ENCODE measurements around the gene PTGES. TPM values are rescaled to one million over a fixed set of nuclear protein-coding genes. Genes with fewer than 3 reads are reported as not detected.

Gene PTGES
- total RNA-seq, 1 experiment from 2014 or later: 2.5 TPM

DNA sequence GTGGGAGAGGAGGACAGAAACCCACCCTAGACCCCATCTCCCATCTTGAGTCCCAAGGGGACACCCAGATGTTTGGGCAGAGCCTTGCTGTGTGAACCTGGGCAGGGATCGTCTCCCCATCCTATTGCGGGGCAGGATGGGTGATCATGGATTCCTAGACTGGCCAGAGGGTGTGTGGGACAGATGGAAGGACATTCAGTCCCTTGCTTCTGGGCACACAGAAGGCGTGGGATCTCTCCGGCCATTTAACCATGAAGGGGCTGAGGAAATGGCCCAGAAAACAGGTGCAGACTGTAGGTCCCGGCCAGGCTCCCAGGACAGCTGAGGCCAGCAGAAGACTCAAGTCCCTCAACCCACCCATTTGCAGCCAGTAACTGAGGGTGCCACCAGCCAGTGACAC is 29.9 kb downstream of the PTGES start:
- ATAC-seq: no peak
- Mint-ChIP-seq H3K4me3 (no peak overlapping the region), H3K9me3 (no peaks in the 10 kb centered on the region), H3K36me3 (no peaks in the 10 kb centered on the region), H3K27ac (no peak overlapping the region), H3K27me3 (ENCODE audit: low read depth) (peaks cover 3% of the 10 kb centered on the region; the same call in 1 of the 2 replicates), H3K4me1 (peaks cover 4% of the 10 kb centered on the region)
- CTCF ChIA-PET: interaction anchor here (0.6 to 3.9 kb wide), 3 partner anchors 14 to 384 kb away, joined by 3 to 43 read pairs (median 4); no protein-coding TSS in a partner anchor
- TF ChIP-seq PRRX2 (CRISPR knock-in tag; IDR thresholded peaks at IDR 0.05) (no peak), ZNF423 (CRISPR knock-in tag; IDR thresholded peaks at IDR 0.05) (no peak)
- TF ChIP-seq, protein P1, sequence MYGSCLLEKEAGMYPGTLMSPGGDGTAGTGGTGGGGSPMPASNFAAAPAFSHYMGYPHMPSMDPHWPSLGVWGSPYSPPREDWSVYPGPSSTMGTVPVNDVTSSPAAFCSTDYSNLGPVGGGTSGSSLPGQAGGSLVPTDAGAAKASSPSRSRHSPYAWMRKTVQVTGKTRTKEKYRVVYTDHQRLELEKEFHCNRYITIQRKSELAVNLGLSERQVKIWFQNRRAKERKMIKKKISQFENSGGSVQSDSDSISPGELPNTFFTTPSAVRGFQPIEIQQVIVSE (CRISPR knock-in tag; IDR thresholded peaks at IDR 0.05; ENCODE audit: borderline replicate concordance): no peak
- TF ChIP-seq, protein P2, sequence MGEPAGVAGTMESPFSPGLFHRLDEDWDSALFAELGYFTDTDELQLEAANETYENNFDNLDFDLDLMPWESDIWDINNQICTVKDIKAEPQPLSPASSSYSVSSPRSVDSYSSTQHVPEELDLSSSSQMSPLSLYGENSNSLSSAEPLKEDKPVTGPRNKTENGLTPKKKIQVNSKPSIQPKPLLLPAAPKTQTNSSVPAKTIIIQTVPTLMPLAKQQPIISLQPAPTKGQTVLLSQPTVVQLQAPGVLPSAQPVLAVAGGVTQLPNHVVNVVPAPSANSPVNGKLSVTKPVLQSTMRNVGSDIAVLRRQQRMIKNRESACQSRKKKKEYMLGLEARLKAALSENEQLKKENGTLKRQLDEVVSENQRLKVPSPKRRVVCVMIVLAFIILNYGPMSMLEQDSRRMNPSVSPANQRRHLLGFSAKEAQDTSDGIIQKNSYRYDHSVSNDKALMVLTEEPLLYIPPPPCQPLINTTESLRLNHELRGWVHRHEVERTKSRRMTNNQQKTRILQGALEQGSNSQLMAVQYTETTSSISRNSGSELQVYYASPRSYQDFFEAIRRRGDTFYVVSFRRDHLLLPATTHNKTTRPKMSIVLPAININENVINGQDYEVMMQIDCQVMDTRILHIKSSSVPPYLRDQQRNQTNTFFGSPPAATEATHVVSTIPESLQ (CRISPR knock-in tag; IDR thresholded peaks at IDR 0.05): no peak
- POLR2A ChIA-PET: no interaction called here
- no peak for DNase-seq (ENCODE audit: low spot score)

DNA sequence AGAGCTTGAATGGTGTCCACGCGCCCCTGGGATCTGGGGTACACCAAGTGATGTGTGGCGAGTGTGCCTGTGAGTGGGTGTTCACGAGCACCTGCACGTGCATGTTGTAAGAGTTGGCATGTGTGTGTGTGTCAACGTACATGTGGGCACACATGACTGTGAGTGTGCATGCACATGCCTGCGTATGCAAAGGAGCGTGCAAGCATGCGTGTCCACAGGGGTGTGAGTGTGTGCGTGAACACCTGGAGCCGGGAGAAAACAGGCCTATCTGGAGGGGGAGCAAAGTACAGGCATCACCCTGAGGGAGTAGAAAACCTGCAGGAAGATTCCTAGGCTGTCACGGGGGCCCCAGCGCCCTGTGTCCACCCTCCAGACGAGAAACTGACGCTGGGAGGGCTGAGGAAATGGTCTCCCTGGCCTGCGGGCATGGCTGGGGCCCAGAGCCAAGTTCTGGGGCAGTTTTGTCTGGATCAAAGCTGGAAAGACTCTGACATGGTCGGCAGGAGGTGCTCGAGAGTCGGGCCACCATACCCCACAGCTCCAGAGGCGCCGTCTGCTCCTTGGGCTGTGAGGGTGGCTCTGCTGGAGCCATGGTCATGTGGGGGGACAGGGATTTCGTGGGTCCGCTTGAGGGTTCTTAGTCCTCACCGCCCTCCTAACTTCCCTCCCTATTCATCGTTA is 31.8 kb downstream of the PTGES start:
- TF ChIP-seq, protein P3, sequence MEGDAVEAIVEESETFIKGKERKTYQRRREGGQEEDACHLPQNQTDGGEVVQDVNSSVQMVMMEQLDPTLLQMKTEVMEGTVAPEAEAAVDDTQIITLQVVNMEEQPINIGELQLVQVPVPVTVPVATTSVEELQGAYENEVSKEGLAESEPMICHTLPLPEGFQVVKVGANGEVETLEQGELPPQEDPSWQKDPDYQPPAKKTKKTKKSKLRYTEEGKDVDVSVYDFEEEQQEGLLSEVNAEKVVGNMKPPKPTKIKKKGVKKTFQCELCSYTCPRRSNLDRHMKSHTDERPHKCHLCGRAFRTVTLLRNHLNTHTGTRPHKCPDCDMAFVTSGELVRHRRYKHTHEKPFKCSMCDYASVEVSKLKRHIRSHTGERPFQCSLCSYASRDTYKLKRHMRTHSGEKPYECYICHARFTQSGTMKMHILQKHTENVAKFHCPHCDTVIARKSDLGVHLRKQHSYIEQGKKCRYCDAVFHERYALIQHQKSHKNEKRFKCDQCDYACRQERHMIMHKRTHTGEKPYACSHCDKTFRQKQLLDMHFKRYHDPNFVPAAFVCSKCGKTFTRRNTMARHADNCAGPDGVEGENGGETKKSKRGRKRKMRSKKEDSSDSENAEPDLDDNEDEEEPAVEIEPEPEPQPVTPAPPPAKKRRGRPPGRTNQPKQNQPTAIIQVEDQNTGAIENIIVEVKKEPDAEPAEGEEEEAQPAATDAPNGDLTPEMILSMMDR (IDR thresholded peaks at IDR 0.05): peak; percentile 33; the same call in 1 of the 2 replicates
- TF ChIP-seq, protein P4, sequence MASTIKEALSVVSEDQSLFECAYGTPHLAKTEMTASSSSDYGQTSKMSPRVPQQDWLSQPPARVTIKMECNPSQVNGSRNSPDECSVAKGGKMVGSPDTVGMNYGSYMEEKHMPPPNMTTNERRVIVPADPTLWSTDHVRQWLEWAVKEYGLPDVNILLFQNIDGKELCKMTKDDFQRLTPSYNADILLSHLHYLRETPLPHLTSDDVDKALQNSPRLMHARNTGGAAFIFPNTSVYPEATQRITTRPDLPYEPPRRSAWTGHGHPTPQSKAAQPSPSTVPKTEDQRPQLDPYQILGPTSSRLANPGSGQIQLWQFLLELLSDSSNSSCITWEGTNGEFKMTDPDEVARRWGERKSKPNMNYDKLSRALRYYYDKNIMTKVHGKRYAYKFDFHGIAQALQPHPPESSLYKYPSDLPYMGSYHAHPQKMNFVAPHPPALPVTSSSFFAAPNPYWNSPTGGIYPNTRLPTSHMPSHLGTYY (CRISPR knock-in tag; IDR thresholded peaks at IDR 0.05): no peak
- Mint-ChIP-seq H3K9me3 (no peaks in the 10 kb centered on the region), H3K4me1 (no peaks in the 10 kb centered on the region), H3K36me3 (no peaks in the 10 kb centered on the region), H3K27me3 (ENCODE audit: low read depth) (peaks cover 3% of the 10 kb centered on the region; the same call in 1 of the 2 replicates), H3K27ac (no peak overlapping the region), H3K4me3 (no peak overlapping the region)
- ChIA-PET POLR2A (no interaction called here), CTCF (interaction anchor here (0.5 to 3.9 kb wide), 33 partner anchors 8 to 624 kb away, joined by 3 to 43 read pairs (median 5); partner anchors contain the start of genes NTMT1, PTGES and TOR1B)
- DNase-seq (ENCODE audit: low spot score) (no peak), ATAC-seq (0 out of 2 replicates have a peak, but pooled peaks have one; percentile 8)

DNA sequence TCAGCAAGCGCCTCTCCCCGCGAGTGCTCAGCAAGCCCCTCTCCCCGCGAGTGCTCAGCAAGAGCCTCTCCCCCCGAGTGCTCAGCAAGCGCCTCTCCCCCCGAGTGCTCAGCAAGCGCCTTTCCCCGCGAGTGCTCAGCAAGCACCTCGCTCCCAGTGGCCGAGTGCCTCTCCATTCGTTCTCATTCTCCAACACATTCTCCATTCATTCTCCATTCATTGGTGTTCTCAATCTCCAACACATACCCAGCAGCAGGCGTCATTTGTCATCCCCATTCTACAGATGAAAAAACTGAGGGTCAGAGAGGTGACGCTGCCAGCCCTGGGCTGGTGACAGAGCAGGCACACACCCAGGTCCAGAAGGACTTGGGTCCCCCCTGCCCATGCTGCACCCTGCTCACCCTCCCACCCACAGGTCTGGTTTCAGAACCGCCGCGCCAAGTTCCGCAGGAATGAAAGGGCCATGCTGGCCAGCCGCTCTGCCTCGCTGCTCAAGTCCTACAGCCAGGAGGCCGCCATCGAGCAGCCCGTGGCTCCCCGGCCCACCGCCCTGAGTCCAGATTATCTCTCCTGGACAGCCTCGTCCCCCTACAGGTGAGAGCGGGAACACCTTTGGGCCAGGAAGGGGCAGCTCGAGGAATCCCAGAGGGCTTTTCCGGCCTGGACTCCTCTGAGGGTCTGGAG is 32.5 kb downstream of the PTGES start:
- no peaks in the 10 kb centered on the region for H3K9me3 Mint-ChIP-seq
- TF ChIP-seq GTF2I (CRISPR knock-in tag; conservative IDR thresholded peaks at IDR 0.05) (peak; percentile 81; the same call in 1 of the 2 replicates), FOXK1 (CRISPR knock-in tag; IDR thresholded peaks at IDR 0.05) (0 out of 2 replicates have a peak, but pooled peaks have one; percentile 16), ZNF396 (CRISPR knock-in tag; IDR thresholded peaks at IDR 0.05; ENCODE audit: borderline replicate concordance) (peak; percentile 2; the same call in 1 of the 2 replicates), IRF2 (CRISPR knock-in tag; IDR thresholded peaks at IDR 0.05; ENCODE audit: borderline replicate concordance, low read depth) (no peak)
- TF ChIP-seq, protein P5, sequence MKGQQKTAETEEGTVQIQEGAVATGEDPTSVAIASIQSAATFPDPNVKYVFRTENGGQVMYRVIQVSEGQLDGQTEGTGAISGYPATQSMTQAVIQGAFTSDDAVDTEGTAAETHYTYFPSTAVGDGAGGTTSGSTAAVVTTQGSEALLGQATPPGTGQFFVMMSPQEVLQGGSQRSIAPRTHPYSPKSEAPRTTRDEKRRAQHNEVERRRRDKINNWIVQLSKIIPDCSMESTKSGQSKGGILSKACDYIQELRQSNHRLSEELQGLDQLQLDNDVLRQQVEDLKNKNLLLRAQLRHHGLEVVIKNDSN (CRISPR knock-in tag; IDR thresholded peaks at IDR 0.05): 0 out of 2 replicates have a peak, but pooled peaks have one; percentile 15
- TF ChIP-seq, protein P6, sequence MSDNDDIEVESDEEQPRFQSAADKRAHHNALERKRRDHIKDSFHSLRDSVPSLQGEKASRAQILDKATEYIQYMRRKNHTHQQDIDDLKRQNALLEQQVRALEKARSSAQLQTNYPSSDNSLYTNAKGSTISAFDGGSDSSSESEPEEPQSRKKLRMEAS (CRISPR knock-in tag; IDR thresholded peaks at IDR 0.05): peak; percentile 30; the same call in 1 of the 2 replicates
- TF ChIP-seq, protein P3 (IDR thresholded peaks at IDR 0.05): peak; percentile 68
- TF ChIP-seq, protein P7, sequence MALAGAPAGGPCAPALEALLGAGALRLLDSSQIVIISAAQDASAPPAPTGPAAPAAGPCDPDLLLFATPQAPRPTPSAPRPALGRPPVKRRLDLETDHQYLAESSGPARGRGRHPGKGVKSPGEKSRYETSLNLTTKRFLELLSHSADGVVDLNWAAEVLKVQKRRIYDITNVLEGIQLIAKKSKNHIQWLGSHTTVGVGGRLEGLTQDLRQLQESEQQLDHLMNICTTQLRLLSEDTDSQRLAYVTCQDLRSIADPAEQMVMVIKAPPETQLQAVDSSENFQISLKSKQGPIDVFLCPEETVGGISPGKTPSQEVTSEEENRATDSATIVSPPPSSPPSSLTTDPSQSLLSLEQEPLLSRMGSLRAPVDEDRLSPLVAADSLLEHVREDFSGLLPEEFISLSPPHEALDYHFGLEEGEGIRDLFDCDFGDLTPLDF (CRISPR knock-in tag; IDR thresholded peaks at IDR 0.05): no peak
- no peak overlapping the region for H3K27ac Mint-ChIP-seq
- H3K4me3 Mint-ChIP-seq: no peak overlapping the region
- CTCF ChIA-PET: interaction anchor here (0.5 to 3.9 kb wide), 32 partner anchors 8 to 623 kb away, joined by 3 to 43 read pairs (median 6); partner anchors contain the start of genes NTMT1, PTGES and TOR1B
- no peaks in the 10 kb centered on the region for H3K4me1 Mint-ChIP-seq
- H3K27me3 Mint-ChIP-seq (ENCODE audit: low read depth): peaks cover 3% of the 10 kb centered on the region; the same call in 1 of the 2 replicates
- POLR2A ChIA-PET: no interaction called here
- H3K36me3 Mint-ChIP-seq: no peaks in the 10 kb centered on the region
- ATAC-seq (peak; percentile 91), DNase-seq (ENCODE audit: low spot score) (peak; percentile 85)
